HL-60 (cell line): Measurements from ENCODE around the gene ANO9.

Experiments used
- CTCF ChIP-seq: IDR thresholded peaks from one replicate; pipeline ENCODE4 v1.5.1; 2011; ENCODE audit warnings: low read length, control low read depth, inconsistent platforms; ENCODE audit not compliant: insufficient read depth
- GABPA ChIP-seq: IDR thresholded peaks from 2 replicates; pipeline ENCODE4 v1.6.1; 2012; ENCODE audit warnings: low read depth
- POLR2AphosphoS5 ChIP-seq: IDR thresholded peaks from 2 replicates; pipeline ENCODE4 v1.6.1; 2012; ENCODE audit warnings: low read depth
- TF ChIP-seq, protein P1 (sequence below): IDR thresholded peaks from 2 replicates; pipeline ENCODE4 v1.6.1; 2012; ENCODE audit warnings: low read depth; ENCODE audit not compliant: insufficient replicate concordance

- TF ChIP-seq CTCF (no peak), POLR2AphosphoS5 (no peak), GABPA (no peak)
- TF ChIP-seq, protein P1, sequence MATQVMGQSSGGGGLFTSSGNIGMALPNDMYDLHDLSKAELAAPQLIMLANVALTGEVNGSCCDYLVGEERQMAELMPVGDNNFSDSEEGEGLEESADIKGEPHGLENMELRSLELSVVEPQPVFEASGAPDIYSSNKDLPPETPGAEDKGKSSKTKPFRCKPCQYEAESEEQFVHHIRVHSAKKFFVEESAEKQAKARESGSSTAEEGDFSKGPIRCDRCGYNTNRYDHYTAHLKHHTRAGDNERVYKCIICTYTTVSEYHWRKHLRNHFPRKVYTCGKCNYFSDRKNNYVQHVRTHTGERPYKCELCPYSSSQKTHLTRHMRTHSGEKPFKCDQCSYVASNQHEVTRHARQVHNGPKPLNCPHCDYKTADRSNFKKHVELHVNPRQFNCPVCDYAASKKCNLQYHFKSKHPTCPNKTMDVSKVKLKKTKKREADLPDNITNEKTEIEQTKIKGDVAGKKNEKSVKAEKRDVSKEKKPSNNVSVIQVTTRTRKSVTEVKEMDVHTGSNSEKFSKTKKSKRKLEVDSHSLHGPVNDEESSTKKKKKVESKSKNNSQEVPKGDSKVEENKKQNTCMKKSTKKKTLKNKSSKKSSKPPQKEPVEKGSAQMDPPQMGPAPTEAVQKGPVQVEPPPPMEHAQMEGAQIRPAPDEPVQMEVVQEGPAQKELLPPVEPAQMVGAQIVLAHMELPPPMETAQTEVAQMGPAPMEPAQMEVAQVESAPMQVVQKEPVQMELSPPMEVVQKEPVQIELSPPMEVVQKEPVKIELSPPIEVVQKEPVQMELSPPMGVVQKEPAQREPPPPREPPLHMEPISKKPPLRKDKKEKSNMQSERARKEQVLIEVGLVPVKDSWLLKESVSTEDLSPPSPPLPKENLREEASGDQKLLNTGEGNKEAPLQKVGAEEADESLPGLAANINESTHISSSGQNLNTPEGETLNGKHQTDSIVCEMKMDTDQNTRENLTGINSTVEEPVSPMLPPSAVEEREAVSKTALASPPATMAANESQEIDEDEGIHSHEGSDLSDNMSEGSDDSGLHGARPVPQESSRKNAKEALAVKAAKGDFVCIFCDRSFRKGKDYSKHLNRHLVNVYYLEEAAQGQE: no peak
These were observed 1.5 kb downstream of the ANO9 start for GRCh38 chr11:440065-441042.
